ENCODE data around the gene HOXC6. TPM values are rescaled to one million over a fixed set of nuclear protein-coding genes. Genes with fewer than 3 reads are reported as not detected.

The HOXC6 gene
- total and polyA plus RNA-seq, 2 of the 13 experiments (the other 11 are each of a cell fraction or from before 2014, with no cell fraction given), result not detected

GRCh38 chr12:54018468-54018984 lies 9.7 kb upstream of the HOXC6 start:
- Histone ChIP-seq H3K9ac (ENCODE audit: insufficient read depth, low read depth, low read length) (no peak overlapping the region), H3K4me3 (replicated peaks in 1 of 3; ENCODE audit: insufficient read depth in 1 of 3, low read depth in 2 of 3, low read length in 3 of 3) (peak overlapping the region in 1 of 3 experiments; percentile 69; a peak in 1 of 6 replicates), H3K27ac (ENCODE audit: extremely low read length, insufficient read depth, low read length) (no peak overlapping the region), H3K4me2 (ENCODE audit: low read depth, low read length) (peak overlapping the region; percentile 81; the same call in 1 of the 2 replicates), H3K36me3 (replicated peaks in 1 of 2; ENCODE audit: control insufficient read depth in 1 of 2, insufficient read depth in 2 of 2, low read length in 2 of 2) (no peaks in the 10 kb centered on the region), H2AFZ (ENCODE audit: low read length) (no peak overlapping the region), H3K9me3 (ENCODE audit: low read length) (no peaks in the 10 kb centered on the region), H3K27me3 (ENCODE audit: control insufficient read depth in 1 of 2, insufficient read depth in 2 of 2, low read length in 2 of 2) (peaks cover 4 to 58% of the 10 kb centered on the region in 2 experiments), H4K20me1 (ENCODE audit: insufficient read depth, low read length) (no peaks in the 10 kb centered on the region), H3K79me2 (ENCODE audit: insufficient read depth, low read length) (no peaks in the 10 kb centered on the region), H3K4me1 (ENCODE audit: insufficient read depth, low read length) (peaks cover 5% of the 10 kb centered on the region; the same call in 1 of the 2 replicates)
- DNase-seq (ENCODE audit: low spot score), result no peak
- POLR2A ChIA-PET, result no interaction called here
- ATAC-seq, result no peak
- CTCF ChIA-PET (ENCODE audit: low intra/inter-chr PET ratio, low total read pairs), result no interaction called here
- BruUV-seq (replicated peaks), result no TSS peak
- intact Hi-C loops (cut with micrococcal nuclease; ENCODE audit: unreplicated experiment) (no loop called here), in situ Hi-C loops (cut with HindIII; ENCODE audit: extremely low pct_ligation_motif_present, low pct_unique_long_range_greater_than_20kb) (loop anchor here (10.0 kb wide), 1 partner anchor 346 kb away; the partner anchor contains the start of gene GPR84)
- 88% methylated on average over 22 of the region's 29 CpGs for WGBS (ENCODE audit: low lambda C conversion rate)
- no peak for FAIRE-seq
- TF ChIP-seq CSRNP1 (CRISPR knock-in tag; IDR thresholded peaks at IDR 0.05) (no peak), POLR2G (IDR thresholded peaks at IDR 0.05; ENCODE audit: low read depth, low read length) (no peak), PBX3 (CRISPR knock-in tag; IDR thresholded peaks at IDR 0.05; ENCODE audit: borderline replicate concordance) (no peak), PRDM4 (CRISPR knock-in tag; IDR thresholded peaks at IDR 0.05; ENCODE audit: borderline replicate concordance) (no peak), NFIC (IDR thresholded peaks at IDR 0.05; ENCODE audit: low read length) (no peak), ZNF484 (CRISPR knock-in tag; IDR thresholded peaks at IDR 0.05; ENCODE audit: borderline replicate concordance, low read depth) (no peak), ZNF770 (CRISPR knock-in tag; IDR thresholded peaks at IDR 0.05) (no peak), KLF6 (CRISPR knock-in tag; IDR thresholded peaks at IDR 0.05) (no peak), CENPT (CRISPR knock-in tag; IDR thresholded peaks at IDR 0.05; ENCODE audit: low read depth) (no peak), ZNF772 (CRISPR knock-in tag; IDR thresholded peaks at IDR 0.05) (no peak), THAP9 (CRISPR knock-in tag; IDR thresholded peaks at IDR 0.05; ENCODE audit: borderline replicate concordance) (no peak), ZFP62 (CRISPR knock-in tag; IDR thresholded peaks at IDR 0.05) (no peak), ZNF557 (CRISPR knock-in tag; IDR thresholded peaks at IDR 0.05) (no peak), CC2D1A (CRISPR knock-in tag; IDR thresholded peaks at IDR 0.05) (no peak)

All from HepG2 (cell line).